ENCODE measurements around the gene DRC7. TPM values are rescaled to one million over a fixed set of nuclear protein-coding genes. Genes with fewer than 3 reads are reported as not detected.

The DRC7 gene
- total RNA-seq, 1 experiment from 2014 or later, result not detected

- no peak for DNase-seq (ENCODE audit: unreplicated experiment)
- no peak for TF ChIP-seq CTCF (IDR thresholded peaks at IDR 0.05; ENCODE audit: unreplicated experiment)
- H3K9me3 Mint-ChIP-seq (ENCODE audit: unreplicated experiment), result no peaks in the 10 kb centered on the region
- ChIA-PET CTCF (interaction anchor here (0.7 kb wide), 2 partner anchors 57 to 116 kb away, joined by 3 to 4 read pairs; no protein-coding TSS in a partner anchor), POLR2A (interaction anchor here (0.6 to 0.7 kb wide), 2 partner anchors 10 to 24 kb away, joined by 3 to 4 read pairs; no protein-coding TSS in a partner anchor)
- no peak overlapping the region for H3K4me3 Mint-ChIP-seq (ENCODE audit: unreplicated experiment)
- intact Hi-C loops (cut with micrococcal nuclease), result no loop called here
- no TSS peak for BruUV-seq (replicated peaks)
- H3K36me3 Mint-ChIP-seq (ENCODE audit: insufficient read depth, unreplicated experiment), result no peaks in the 10 kb centered on the region
- H3K4me1 Mint-ChIP-seq (ENCODE audit: insufficient read depth, unreplicated experiment), result peaks cover 12% of the 10 kb centered on the region
- H3K27ac Mint-ChIP-seq (ENCODE audit: low read depth, unreplicated experiment), result no peak overlapping the region
- peaks cover 5% of the 10 kb centered on the region for H3K27me3 Mint-ChIP-seq (ENCODE audit: insufficient read depth, unreplicated experiment)
These were observed 15.6 kb upstream of the DRC7 start for GRCh38 chr16:57679016-57679415.

- H3K27me3 Mint-ChIP-seq (ENCODE audit: insufficient read depth, unreplicated experiment), result no peaks in the 10 kb centered on the region
- TF ChIP-seq CTCF (IDR thresholded peaks at IDR 0.05; ENCODE audit: unreplicated experiment), result no peak
- intact Hi-C loops (cut with micrococcal nuclease), result no loop called here
- BruUV-seq (replicated peaks), result no TSS peak
- no peaks in the 10 kb centered on the region for H3K36me3 Mint-ChIP-seq (ENCODE audit: insufficient read depth, unreplicated experiment)
- H3K27ac Mint-ChIP-seq (ENCODE audit: low read depth, unreplicated experiment), result no peak overlapping the region
- no peak for DNase-seq (ENCODE audit: unreplicated experiment)
- peaks cover 12% of the 10 kb centered on the region for H3K4me1 Mint-ChIP-seq (ENCODE audit: insufficient read depth, unreplicated experiment)
- ChIA-PET CTCF (interaction anchor here (0.6 to 0.7 kb wide), 2 partner anchors 189 to 280 kb away, joined by 3 read pairs; no protein-coding TSS in a partner anchor), POLR2A (interaction anchor here (0.6 kb wide), 1 partner anchor 173 kb away, joined by 4 read pairs; no protein-coding TSS in a partner anchor)
- no peak overlapping the region for H3K4me3 Mint-ChIP-seq (ENCODE audit: unreplicated experiment)
- H3K9me3 Mint-ChIP-seq (ENCODE audit: unreplicated experiment), result no peaks in the 10 kb centered on the region
These were observed 14.7 kb upstream of the DRC7 start for GRCh38 chr16:57679767-57680482.

GRCh38 chr16:57680842-57681375, 13.7 kb upstream of the DRC7 start:
- Mint-ChIP-seq H3K4me3 (ENCODE audit: unreplicated experiment) (no peak overlapping the region), H3K4me1 (ENCODE audit: insufficient read depth, unreplicated experiment) (peaks cover 5% of the 10 kb centered on the region), H3K27me3 (ENCODE audit: insufficient read depth, unreplicated experiment) (no peaks in the 10 kb centered on the region), H3K9me3 (ENCODE audit: unreplicated experiment) (no peaks in the 10 kb centered on the region), H3K36me3 (ENCODE audit: insufficient read depth, unreplicated experiment) (no peaks in the 10 kb centered on the region), H3K27ac (ENCODE audit: low read depth, unreplicated experiment) (no peak overlapping the region)
- TF ChIP-seq CTCF (IDR thresholded peaks at IDR 0.05; ENCODE audit: unreplicated experiment), result no peak
- ChIA-PET CTCF (interaction anchor here (0.6 to 1.1 kb wide), 5 partner anchors 19 to 281 kb away, joined by 3 to 6 read pairs (median 4); no protein-coding TSS in a partner anchor), POLR2A (interaction anchor here (0.6 kb wide), 1 partner anchor 174 kb away, joined by 4 read pairs; no protein-coding TSS in a partner anchor)
- intact Hi-C loops (cut with micrococcal nuclease), result no loop called here
- no peak for DNase-seq (ENCODE audit: unreplicated experiment)
- BruUV-seq (replicated peaks), result no TSS peak

- H3K4me3 Mint-ChIP-seq (ENCODE audit: unreplicated experiment), result no peak overlapping the region
- H3K27me3 Mint-ChIP-seq (ENCODE audit: insufficient read depth, unreplicated experiment), result no peaks in the 10 kb centered on the region
- H3K4me1 Mint-ChIP-seq (ENCODE audit: insufficient read depth, unreplicated experiment), result peaks cover 5% of the 10 kb centered on the region
- no peaks in the 10 kb centered on the region for H3K9me3 Mint-ChIP-seq (ENCODE audit: unreplicated experiment)
- intact Hi-C loops (cut with micrococcal nuclease), result no loop called here
- no peak overlapping the region for H3K27ac Mint-ChIP-seq (ENCODE audit: low read depth, unreplicated experiment)
- ChIA-PET POLR2A (no interaction called here), CTCF (interaction anchor here (0.6 to 1.1 kb wide), 2 partner anchors 11 to 18 kb away, joined by 3 to 4 read pairs; no protein-coding TSS in a partner anchor)
- no peak for DNase-seq (ENCODE audit: unreplicated experiment)
- no peaks in the 10 kb centered on the region for H3K36me3 Mint-ChIP-seq (ENCODE audit: insufficient read depth, unreplicated experiment)
- TF ChIP-seq CTCF (IDR thresholded peaks at IDR 0.05; ENCODE audit: unreplicated experiment), result no peak
- BruUV-seq (replicated peaks), result no TSS peak
These were observed 12.5 kb upstream of the DRC7 start for GRCh38 chr16:57681950-57682728.

Data from MCF 10A (cell line).